Body of pancreas (tissue), 4 donors: ENCODE measurements around the gene KRT28. TPM values are rescaled to one million over a fixed set of nuclear protein-coding genes. Genes with fewer than 3 reads are reported as not detected.

Experiments used
- ATAC-seq: fragments of 150-250 bp; one replicate; pipeline ENCODE4 v1.9.1; 2016
- DNase-seq, 4 donors: peaks; one replicate each; pipeline ENCODE4 v3.0.0-alpha.2; 2019
- H3K27ac ChIP-seq, 4 donors: fragments of 200-600 bp; sonication (generic); 1 replicate in 3 of 4; 2 replicates in 1 of 4; pipeline versions ENCODE4 v1.5.1 to v1.6.1; 2016 to 2019; ENCODE audit warnings: mild to moderate bottlenecking in 1 of 4, mixed read lengths in 1 of 4, moderate library complexity in 1 of 4
- H3K27me3 ChIP-seq, 2 donors: fragments of 200-600 bp; sonication (generic); one replicate each; pipeline ENCODE4 v1.6.0; 2016; ENCODE audit warnings: mild to moderate bottlenecking in 1 of 2
- H3K36me3 ChIP-seq, 2 donors: fragments of 200-600 bp; sonication (generic); replicated peaks in 1 of 2; 2 replicates each; pipeline ENCODE4 v1.5.1; 2016; ENCODE audit warnings: low read depth in 2 of 2; ENCODE audit not compliant: insufficient read depth in 1 of 2
- H3K4me1 ChIP-seq: fragments of 200-600 bp; sonication (generic); one replicate; pipeline ENCODE4 v1.6.0; 2016
- H3K4me3 ChIP-seq, 2 donors: fragments of 200-600 bp; sonication (generic); 1 replicate in 1 of 2; 2 replicates in 1 of 2; pipeline ENCODE4 v1.5.1; 2016 to 2019
- H3K9me3 ChIP-seq, 3 donors: fragments of 200-600 bp; sonication (generic); 1 replicate in 2 of 3; 2 replicates in 1 of 3; pipeline ENCODE4 v1.5.1; 2016
- POLR2A ChIP-seq, 3 donors: fragments of 450-650 bp; IDR thresholded peaks; one replicate each; pipeline ENCODE4 v1.6.1; 2016; ENCODE audit warnings: antibody characterized with exemption in 3 of 3, mild to moderate bottlenecking in 2 of 3
- WGBS, 2 donors: methylation state at CpG; one replicate each; pipeline ENCODE4 v1.1.5; 2017; 5-methylcytosine and 5-hydroxymethylcytosine counted together
- intact Hi-C: fragments of 100-400 bp; cut with DNase I; formaldehyde crosslinking; loops from one replicate; pipeline ENCODE4 v1.15.1; 2023
- total RNA-seq, 2 donors: library from RNA; depleted of rRNA; stranded (reverse); fragments of >200 nt; gene quantifications; one replicate each; pipeline ENCODE4 v1.1.0, GENCODE V29; 2016
- TF ChIP-seq, protein P1 (sequence below), 7 experiments: fragments of 450-650 bp in 4 of 7; fragments of 200-600 bp in 3 of 7; sonication (generic) in 3 of 7; IDR thresholded peaks; one replicate each; pipeline ENCODE4 v1.5.1; 2016 to 2019; ENCODE audit warnings: antibody characterized with exemption in 7 of 7

KRT28 gene
- total RNA-seq, 2 donors from 2014 or later, result not detected

DNA sequence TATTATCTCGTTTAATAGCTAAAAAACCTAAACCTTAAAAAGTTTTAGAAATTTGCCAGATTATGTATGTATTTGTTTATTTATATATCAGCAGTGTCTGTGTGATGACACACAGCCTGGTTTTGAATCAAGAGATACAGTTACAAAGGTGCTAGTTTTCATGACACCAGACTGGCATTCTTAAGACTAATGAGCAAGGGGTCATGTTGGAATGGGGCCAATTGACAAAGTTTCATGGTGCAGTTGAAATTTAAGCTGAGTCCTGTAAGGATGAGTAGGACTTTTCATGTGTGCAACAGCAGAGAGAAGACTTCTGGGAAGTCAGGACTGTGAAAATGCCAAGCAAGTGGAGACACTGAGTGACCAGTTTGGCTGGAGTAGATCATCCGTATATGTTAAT lies 25.8 kb upstream of the KRT28 start:
- no peak overlapping the region for H3K27ac ChIP-seq
- intact Hi-C loops, result no loop called here
- 90% methylated on average over 2 of the region's 2 CpGs for WGBS, 2 donors
- H3K36me3 ChIP-seq, result no peaks in the 10 kb centered on the region
- no peaks in the 10 kb centered on the region for H3K9me3 ChIP-seq
- no peak for DNase-seq
- H3K4me1 ChIP-seq, result no peaks in the 10 kb centered on the region
- H3K27me3 ChIP-seq, result no peaks in the 10 kb centered on the region
- no peak for ATAC-seq
- no peak for TF ChIP-seq POLR2A (IDR thresholded peaks at IDR 0.05)
- TF ChIP-seq, protein P1, sequence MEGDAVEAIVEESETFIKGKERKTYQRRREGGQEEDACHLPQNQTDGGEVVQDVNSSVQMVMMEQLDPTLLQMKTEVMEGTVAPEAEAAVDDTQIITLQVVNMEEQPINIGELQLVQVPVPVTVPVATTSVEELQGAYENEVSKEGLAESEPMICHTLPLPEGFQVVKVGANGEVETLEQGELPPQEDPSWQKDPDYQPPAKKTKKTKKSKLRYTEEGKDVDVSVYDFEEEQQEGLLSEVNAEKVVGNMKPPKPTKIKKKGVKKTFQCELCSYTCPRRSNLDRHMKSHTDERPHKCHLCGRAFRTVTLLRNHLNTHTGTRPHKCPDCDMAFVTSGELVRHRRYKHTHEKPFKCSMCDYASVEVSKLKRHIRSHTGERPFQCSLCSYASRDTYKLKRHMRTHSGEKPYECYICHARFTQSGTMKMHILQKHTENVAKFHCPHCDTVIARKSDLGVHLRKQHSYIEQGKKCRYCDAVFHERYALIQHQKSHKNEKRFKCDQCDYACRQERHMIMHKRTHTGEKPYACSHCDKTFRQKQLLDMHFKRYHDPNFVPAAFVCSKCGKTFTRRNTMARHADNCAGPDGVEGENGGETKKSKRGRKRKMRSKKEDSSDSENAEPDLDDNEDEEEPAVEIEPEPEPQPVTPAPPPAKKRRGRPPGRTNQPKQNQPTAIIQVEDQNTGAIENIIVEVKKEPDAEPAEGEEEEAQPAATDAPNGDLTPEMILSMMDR (IDR thresholded peaks at IDR 0.05), result no peak
- H3K4me3 ChIP-seq, result no peak overlapping the region

- no peaks in the 10 kb centered on the region for H3K27me3 ChIP-seq
- H3K4me1 ChIP-seq, result peaks cover 8% of the 10 kb centered on the region
- H3K36me3 ChIP-seq, result no peaks in the 10 kb centered on the region
- no peak for DNase-seq
- H3K4me3 ChIP-seq, result no peak overlapping the region
- H3K9me3 ChIP-seq, result no peaks in the 10 kb centered on the region
- ATAC-seq, result no peak
- TF ChIP-seq POLR2A (IDR thresholded peaks at IDR 0.05), result no peak
- TF ChIP-seq, protein P1 (IDR thresholded peaks at IDR 0.05), result no peak
- WGBS, 2 donors, result 94 to 96% methylated on average over 1 of the region's 1 CpG
- no peak overlapping the region for H3K27ac ChIP-seq
- intact Hi-C loops, result no loop called here
Observed at GRCh38 chr17:40824015-40824832, 24.5 kb upstream of the KRT28 start.

GRCh38 chr17:40822132-40822812 lies 22.5 kb upstream of the KRT28 start, which contains the start of gene KRT10:
Gene KRT10 (minus strand): TSS chr17:40822614. CDS start chr17:40822585, 29 bp downstream.
- WGBS, 2 donors, result 94 to 97% methylated on average over 7 of the region's 7 CpGs
- H3K9me3 ChIP-seq, result no peaks in the 10 kb centered on the region
- H3K27ac ChIP-seq, result no peak within 1 kb of the TSS
- H3K4me1 ChIP-seq, result peaks cover 15% of the 10 kb centered on the region
- H3K36me3 ChIP-seq, result no peaks in the 10 kb centered on the region
- no peak for ATAC-seq
- no peaks in the 10 kb centered on the region for H3K27me3 ChIP-seq
- TF ChIP-seq, protein P1 (IDR thresholded peaks at IDR 0.05), result no peak
- TF ChIP-seq POLR2A (IDR thresholded peaks at IDR 0.05), result no peak
- DNase-seq, result no peak
- no peak within 1 kb of the TSS for H3K4me3 ChIP-seq
- intact Hi-C loops, result no loop called here

- no peak for TF ChIP-seq POLR2A (IDR thresholded peaks at IDR 0.05)
- TF ChIP-seq, protein P1 (IDR thresholded peaks at IDR 0.05), result no peak
- H3K4me3 ChIP-seq, result no peak overlapping the region
- DNase-seq, result no peak
- no peaks in the 10 kb centered on the region for H3K9me3 ChIP-seq
- H3K4me1 ChIP-seq, result peaks cover 15% of the 10 kb centered on the region
- no peak for ATAC-seq
- H3K36me3 ChIP-seq, result no peaks in the 10 kb centered on the region
- no peaks in the 10 kb centered on the region for H3K27me3 ChIP-seq
- intact Hi-C loops, result no loop called here
- H3K27ac ChIP-seq, result no peak overlapping the region
Observed at GRCh38 chr17:40821536-40821935, 21.8 kb upstream of the KRT28 start.
